22Rv1 (cell line): Measurements from ENCODE around the gene NUB1.

ENCODE experiments used
- H3K27ac ChIP-seq: fragments of 450-650 bp; 2 replicates; pipeline ENCODE4 v1.5.1; 2017
- CTCF ChIP-seq: fragments of 450-650 bp; IDR thresholded peaks from 2 replicates; pipeline ENCODE4 v1.5.1; 2017; ENCODE audit warnings: mild to moderate bottlenecking
- ZFX ChIP-seq: fragments of 450-650 bp; IDR thresholded peaks from 2 replicates; pipeline ENCODE4 v1.6.1; 2017; ENCODE audit warnings: antibody characterized with exemption, borderline replicate concordance

The NUB1 gene

DNA sequence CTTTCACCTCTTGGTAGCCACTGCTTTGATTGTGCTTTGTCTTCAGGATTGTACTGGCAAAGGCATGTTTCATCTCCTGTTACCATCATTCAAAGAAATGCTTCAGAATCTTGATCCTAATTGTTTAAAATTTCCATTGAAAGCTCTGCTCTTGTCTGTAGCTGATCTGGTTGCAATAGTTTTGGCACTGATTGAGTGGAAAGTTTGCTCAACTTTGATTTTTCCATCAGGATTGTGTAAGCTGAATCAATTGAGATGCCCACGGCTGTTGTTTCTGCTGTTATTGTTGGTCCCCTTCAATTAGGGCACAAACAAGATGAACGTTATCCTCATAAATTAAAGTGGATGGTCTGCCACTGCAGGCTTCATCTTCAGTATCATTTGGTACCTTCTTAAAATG, 14.6 kb upstream of the NUB1 start:
- H3K27ac ChIP-seq: no peak overlapping the region
- TF ChIP-seq ZFX (no peak), CTCF (no peak)

DNA sequence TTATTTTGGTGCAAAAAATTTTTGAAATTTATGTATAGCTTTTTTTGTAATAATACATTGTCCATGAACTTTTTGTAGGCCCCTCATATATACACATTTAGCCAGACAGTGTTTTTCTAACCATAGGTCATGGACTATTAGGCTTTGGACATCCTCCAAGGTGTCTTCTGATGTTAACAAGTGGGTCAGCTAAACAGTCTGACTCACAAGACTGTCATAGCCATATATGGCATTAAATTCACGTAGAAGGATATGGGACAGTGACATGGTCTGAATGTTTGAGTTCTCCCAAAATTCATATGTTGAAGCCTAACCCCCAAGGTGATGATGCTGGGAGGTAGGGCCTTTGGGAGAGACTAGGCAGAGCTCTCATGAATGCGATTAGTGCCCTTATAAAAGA, 14.0 kb upstream of the NUB1 start:
- TF ChIP-seq ZFX (no peak), CTCF (no peak)
- H3K27ac ChIP-seq: no peak overlapping the region

DNA sequence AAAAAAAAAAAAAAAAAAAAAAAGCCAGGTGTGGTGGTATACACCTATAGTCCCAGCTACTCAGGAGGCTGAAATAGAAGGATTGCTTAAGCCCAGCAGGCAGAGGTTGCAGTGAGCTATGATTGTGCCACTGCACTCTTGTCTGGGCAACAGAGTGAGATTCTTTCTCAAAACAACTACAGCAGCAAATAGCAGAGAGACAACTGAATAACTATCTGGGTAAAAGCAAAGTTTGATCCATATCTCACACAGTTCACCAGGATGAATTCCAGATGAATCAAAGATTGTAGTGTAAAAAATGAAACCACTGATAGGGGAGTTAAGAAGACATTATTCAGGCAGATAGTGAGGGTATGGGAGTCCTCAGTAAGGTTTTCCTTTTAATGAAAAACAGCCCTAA, 11.4 kb upstream of the NUB1 start:
- no peak overlapping the region for H3K27ac ChIP-seq
- no peak for TF ChIP-seq CTCF
- TF ChIP-seq ZFX: no peak

DNA sequence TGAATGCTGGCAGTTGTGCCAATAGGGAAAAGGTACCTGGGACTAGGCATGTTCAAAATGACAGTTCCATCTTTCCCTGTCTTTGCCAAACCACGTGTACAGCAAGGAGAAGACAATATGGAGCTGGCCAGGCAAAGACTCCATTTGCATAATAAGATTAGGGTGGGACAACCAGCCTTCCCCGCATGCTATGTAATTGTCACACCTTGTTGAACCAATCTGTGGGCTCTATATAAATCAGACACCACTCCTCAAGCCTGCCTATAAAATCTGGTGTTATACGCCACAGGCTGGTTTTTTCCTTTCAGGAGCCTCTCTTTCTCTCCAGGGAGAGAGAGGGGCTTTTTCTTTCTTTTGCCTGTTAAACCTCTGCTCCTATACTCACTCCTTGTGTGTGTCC, 11.0 kb upstream of the NUB1 start:
- TF ChIP-seq CTCF: no peak
- TF ChIP-seq ZFX: no peak

GRCh38 chr7:151334628-151335027, 7.0 kb upstream of the NUB1 start:
- no peak for TF ChIP-seq CTCF
- no peak for TF ChIP-seq ZFX
- no peak overlapping the region for H3K27ac ChIP-seq

More for the DNA sequence above, 11.0 kb upstream of the NUB1 start:
- no peak overlapping the region for H3K27ac ChIP-seq

GRCh38 chr7:151336027-151336708, 5.4 kb upstream of the NUB1 start:
- no peak overlapping the region for H3K27ac ChIP-seq
- TF ChIP-seq ZFX: no peak

- H3K27ac ChIP-seq: no peak overlapping the region
- TF ChIP-seq ZFX (no peak), CTCF (no peak)
Observed at GRCh38 chr7:151337346-151337745, 4.3 kb upstream of the NUB1 start.

DNA sequence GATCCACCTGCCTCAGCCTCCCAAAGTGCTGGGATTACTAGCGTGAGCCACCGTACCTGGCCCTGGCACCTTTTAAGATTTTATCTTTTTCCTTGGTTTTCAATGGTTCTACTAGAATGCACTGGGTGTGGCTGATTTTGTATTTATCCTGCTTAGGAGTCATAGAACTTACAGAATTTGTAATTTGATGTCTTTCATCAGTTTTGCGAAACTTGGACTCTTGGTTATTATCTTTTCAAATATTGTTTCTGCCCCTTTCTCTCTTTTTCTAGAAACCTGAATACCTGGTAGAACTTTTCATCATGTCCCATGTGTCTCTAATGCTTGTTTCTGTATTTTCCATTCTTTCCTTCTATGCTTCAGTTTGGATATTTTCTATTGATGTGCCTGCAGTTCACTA, 2.8 kb upstream of the NUB1 start:
- no peak overlapping the region for H3K27ac ChIP-seq
- no peak for TF ChIP-seq ZFX
- no peak for TF ChIP-seq CTCF
